GM19467 (cell line): Measurements from ENCODE around the gene LUC7L.
"Not testable (repeated sequence)": the region's sequence is repeated elsewhere in the genome, so short reads cannot be mapped to it uniquely, and the experiment has no call there.

Experiments
- ATAC-seq: cut with Tn5 transposase; IDR thresholded peaks from one replicate; pipeline ENCODE4 v1.9.1; 2021; ENCODE audit warnings: mild to moderate bottlenecking, moderate library complexity; ENCODE audit not compliant: unreplicated experiment

The LUC7L gene

GRCh38 chr16:167122-167690 is 62.0 kb downstream of the LUC7L start:
- ATAC-seq, result no peak

GRCh38 chr16:166375-167121 is 62.7 kb downstream of the LUC7L start:
- no peak for ATAC-seq

GRCh38 chr16:165539-166374 is 63.5 kb downstream of the LUC7L start, which contains the start of gene HBM:
Gene HBM, plus strand, starts transcription at chr16:165978. Its CDS starts 20 bp downstream, at chr16:165998.
- no peak for ATAC-seq

- ATAC-seq, result no peak
Measured at GRCh38 chr16:164827-165538, 64.3 kb downstream of the LUC7L start.

- ATAC-seq, result not testable (repeated sequence)
Measured at GRCh38 chr16:164134-164823, 65.0 kb downstream of the LUC7L start.

- ATAC-seq, result not testable (repeated sequence)
Measured at GRCh38 chr16:163696-164095, 65.6 kb downstream of the LUC7L start.

- not testable (repeated sequence) for ATAC-seq
Measured at GRCh38 chr16:163139-163538, 66.1 kb downstream of the LUC7L start.

- ATAC-seq, result no peak
Measured at GRCh38 chr16:162271-162991, 66.8 kb downstream of the LUC7L start.

GRCh38 chr16:160691-161190 is 68.5 kb downstream of the LUC7L start:
- no peak for ATAC-seq

- not testable (repeated sequence) for ATAC-seq
Measured at GRCh38 chr16:160242-160641, 69.0 kb downstream of the LUC7L start.

- ATAC-seq, result no peak
Measured at GRCh38 chr16:159136-159849, 70.0 kb downstream of the LUC7L start.

- ATAC-seq, result no peak
Measured at GRCh38 chr16:155031-155398, 74.2 kb downstream of the LUC7L start.

GRCh38 chr16:154217-155030 is 74.8 kb downstream of the LUC7L start:
- no peak for ATAC-seq

- ATAC-seq, result not testable (repeated sequence)
Measured at GRCh38 chr16:153550-154216, 75.6 kb downstream of the LUC7L start.

GRCh38 chr16:153129-153521 is 76.1 kb downstream of the LUC7L start:
- not testable (repeated sequence) for ATAC-seq

GRCh38 chr16:152141-153128 is 76.8 kb downstream of the LUC7L start, which contains the start of gene HBZ:
Gene HBZ, plus strand, starts transcription at chr16:152644. Its CDS starts 266 bp downstream, at chr16:152910.
- ATAC-seq, result no peak
